BE2C (cell line): Measurements from ENCODE around the gene SQOR.
A peak's percentile ranks its signal among the peaks of the same experiment; 100 is the strongest.

ENCODE experiments used
- DNase-seq: peaks from one replicate; pipeline ENCODE4 v3.0.0-alpha.2; 2020
- H3K27me3 ChIP-seq: fragments of 250-450 bp; sonication (Bioruptor Pico); 2 replicates; pipeline ENCODE4 v1.5.1; 2020; ENCODE audit warnings: mild to moderate bottlenecking
- H3K36me3 ChIP-seq: fragments of 250-450 bp; sonication (Bioruptor Pico); 2 replicates; pipeline ENCODE4 v1.5.1; 2020; ENCODE audit warnings: mild to moderate bottlenecking
- H3K4me1 ChIP-seq: fragments of 250-450 bp; sonication (Bioruptor Pico); 2 replicates; pipeline ENCODE4 v1.5.1; 2020
- H3K4me3 ChIP-seq: 2 replicates; pipeline ENCODE4 v1.5.1; 2011; ENCODE audit warnings: low read depth, low read length
- H3K9me3 ChIP-seq: fragments of 250-450 bp; sonication (Bioruptor Pico); 2 replicates; pipeline ENCODE4 v1.5.1; 2020
- TF ChIP-seq, protein P1 (sequence below): IDR thresholded peaks from 2 replicates; pipeline ENCODE4 v1.5.1; 2012; ENCODE audit warnings: mild to moderate bottlenecking, low read depth, low read length

SQOR gene

DNA sequence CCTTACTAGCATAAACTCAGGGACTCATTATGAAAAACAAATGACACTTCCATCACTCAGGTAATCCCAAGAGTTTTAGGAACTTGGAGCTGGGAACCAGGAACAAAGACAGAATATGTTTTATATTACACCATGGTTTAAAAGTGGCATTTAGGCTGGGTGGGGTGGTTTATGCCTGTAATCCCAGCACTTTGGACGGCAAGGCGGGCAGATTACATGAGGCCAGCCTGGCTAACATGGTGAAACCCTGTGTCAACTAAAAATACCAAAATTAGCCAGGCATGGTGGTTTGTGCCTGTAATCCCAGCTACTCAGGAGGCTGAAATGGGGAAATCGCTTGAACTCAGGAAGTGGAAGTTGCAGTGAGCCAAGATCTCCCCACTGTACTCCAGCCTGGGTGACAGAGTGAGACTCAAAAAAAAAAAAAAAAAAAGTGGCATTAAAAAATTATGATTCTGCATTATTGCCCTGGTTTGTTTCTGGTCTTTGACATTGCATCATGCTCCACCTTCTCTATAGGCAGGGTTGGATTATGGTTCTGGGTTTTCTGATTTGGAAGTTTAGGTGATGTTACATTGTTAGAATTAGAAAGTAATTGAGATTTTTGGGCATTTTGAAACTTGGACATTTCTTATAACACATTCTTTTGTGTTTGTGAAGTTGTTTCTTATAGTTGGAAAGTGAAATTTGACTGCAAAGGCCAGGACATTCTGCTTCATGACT lies 19.0 kb downstream of the SQOR start:
- peaks cover 3% of the 10 kb centered on the region for H3K9me3 ChIP-seq
- no peaks in the 10 kb centered on the region for H3K27me3 ChIP-seq
- no peaks in the 10 kb centered on the region for H3K36me3 ChIP-seq
- no peaks in the 10 kb centered on the region for H3K4me1 ChIP-seq
- no peak for DNase-seq
- TF ChIP-seq, protein P1, sequence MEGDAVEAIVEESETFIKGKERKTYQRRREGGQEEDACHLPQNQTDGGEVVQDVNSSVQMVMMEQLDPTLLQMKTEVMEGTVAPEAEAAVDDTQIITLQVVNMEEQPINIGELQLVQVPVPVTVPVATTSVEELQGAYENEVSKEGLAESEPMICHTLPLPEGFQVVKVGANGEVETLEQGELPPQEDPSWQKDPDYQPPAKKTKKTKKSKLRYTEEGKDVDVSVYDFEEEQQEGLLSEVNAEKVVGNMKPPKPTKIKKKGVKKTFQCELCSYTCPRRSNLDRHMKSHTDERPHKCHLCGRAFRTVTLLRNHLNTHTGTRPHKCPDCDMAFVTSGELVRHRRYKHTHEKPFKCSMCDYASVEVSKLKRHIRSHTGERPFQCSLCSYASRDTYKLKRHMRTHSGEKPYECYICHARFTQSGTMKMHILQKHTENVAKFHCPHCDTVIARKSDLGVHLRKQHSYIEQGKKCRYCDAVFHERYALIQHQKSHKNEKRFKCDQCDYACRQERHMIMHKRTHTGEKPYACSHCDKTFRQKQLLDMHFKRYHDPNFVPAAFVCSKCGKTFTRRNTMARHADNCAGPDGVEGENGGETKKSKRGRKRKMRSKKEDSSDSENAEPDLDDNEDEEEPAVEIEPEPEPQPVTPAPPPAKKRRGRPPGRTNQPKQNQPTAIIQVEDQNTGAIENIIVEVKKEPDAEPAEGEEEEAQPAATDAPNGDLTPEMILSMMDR, result no peak
- H3K4me3 ChIP-seq, result no peak overlapping the region

DNA sequence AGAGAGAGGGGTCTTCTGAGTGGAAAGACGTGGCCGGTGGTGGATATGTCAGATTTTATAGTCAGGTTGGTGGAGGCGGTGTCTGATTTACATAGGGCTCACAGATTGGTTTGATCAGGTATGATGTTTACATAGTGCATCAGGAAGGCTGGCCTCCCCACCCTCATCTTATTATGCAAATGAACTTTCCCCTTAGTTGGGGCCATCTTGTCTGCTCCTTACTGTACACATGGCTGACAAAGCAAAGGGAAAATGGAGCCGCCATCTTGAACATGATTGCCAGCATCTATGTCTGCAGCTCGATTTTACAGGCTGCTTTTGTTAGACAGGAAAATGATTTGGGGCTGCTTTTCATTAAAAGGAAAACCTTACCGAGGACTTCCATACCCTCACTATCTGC lies 19.9 kb downstream of the SQOR start:
- Histone ChIP-seq H3K27me3 (no peaks in the 10 kb centered on the region), H3K4me1 (no peaks in the 10 kb centered on the region), H3K36me3 (no peaks in the 10 kb centered on the region), H3K9me3 (peaks cover 3% of the 10 kb centered on the region), H3K4me3 (no peak overlapping the region)
- TF ChIP-seq, protein P1, result no peak
- DNase-seq, result peak; percentile 12

DNA sequence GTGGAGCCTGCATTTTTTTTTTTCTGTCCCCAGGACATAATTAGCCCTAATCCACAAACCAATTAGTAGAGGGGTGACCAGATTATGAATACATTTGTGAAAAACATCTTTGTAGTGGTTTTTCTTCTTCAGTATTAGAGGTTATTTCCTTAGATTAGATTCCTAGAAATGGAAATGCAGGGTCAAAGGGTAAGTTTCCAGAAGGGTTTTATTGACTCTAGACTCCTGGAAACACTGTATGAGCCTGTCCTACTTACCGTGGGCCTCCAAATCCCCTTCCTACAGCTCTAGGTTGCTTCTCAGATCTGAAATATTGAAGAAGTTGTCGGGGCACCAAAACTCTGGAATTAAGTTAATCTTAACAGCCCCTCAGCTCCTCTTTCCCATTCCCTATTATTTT lies 22.4 kb downstream of the SQOR start:
- Histone ChIP-seq H3K4me1 (no peaks in the 10 kb centered on the region), H3K9me3 (no peaks in the 10 kb centered on the region), H3K27me3 (no peaks in the 10 kb centered on the region), H3K4me3 (no peak overlapping the region), H3K36me3 (no peaks in the 10 kb centered on the region)
- TF ChIP-seq, protein P1, result no peak
- DNase-seq, result no peak

DNA sequence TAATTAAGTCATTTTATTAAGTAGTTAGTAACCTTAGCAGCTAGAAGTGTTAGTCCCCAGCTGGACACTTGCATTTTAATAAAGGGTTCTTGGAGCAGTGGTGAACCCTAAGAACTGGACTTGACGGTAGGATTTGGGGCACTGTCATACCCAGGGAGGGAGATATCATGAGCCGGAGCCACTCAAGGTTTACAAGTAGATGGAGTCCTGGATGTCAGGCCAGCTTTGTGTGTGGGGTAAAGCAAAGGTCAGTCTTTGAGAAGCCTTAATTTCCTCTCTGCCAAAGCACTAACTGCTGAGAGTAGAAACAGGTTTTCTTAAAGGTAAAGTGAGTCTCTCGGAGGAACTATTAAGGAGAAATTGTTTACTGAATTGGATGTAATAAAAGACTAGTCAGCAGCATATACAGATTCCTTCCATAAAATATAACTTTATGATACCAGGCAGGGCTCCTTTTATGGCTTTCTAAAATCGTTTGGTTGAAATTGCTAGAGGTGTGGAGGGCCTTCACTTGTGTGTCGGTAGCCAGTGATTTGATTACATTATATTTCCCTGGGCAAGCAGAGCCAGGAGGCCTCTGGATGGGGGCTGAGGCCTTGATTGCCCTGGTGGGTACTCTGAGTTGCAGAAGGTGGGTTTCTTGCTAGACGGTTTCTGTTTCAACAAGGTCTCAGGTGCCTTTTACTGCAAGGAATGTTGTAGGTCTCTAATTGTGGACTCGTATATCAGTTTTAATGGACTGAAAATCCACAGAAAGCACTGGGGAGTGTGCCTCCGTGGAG lies 23.1 kb downstream of the SQOR start:
- Histone ChIP-seq H3K9me3 (no peaks in the 10 kb centered on the region), H3K4me1 (no peaks in the 10 kb centered on the region), H3K4me3 (no peak overlapping the region), H3K36me3 (no peaks in the 10 kb centered on the region), H3K27me3 (no peaks in the 10 kb centered on the region)
- no peak for DNase-seq
- TF ChIP-seq, protein P1, result no peak

DNA sequence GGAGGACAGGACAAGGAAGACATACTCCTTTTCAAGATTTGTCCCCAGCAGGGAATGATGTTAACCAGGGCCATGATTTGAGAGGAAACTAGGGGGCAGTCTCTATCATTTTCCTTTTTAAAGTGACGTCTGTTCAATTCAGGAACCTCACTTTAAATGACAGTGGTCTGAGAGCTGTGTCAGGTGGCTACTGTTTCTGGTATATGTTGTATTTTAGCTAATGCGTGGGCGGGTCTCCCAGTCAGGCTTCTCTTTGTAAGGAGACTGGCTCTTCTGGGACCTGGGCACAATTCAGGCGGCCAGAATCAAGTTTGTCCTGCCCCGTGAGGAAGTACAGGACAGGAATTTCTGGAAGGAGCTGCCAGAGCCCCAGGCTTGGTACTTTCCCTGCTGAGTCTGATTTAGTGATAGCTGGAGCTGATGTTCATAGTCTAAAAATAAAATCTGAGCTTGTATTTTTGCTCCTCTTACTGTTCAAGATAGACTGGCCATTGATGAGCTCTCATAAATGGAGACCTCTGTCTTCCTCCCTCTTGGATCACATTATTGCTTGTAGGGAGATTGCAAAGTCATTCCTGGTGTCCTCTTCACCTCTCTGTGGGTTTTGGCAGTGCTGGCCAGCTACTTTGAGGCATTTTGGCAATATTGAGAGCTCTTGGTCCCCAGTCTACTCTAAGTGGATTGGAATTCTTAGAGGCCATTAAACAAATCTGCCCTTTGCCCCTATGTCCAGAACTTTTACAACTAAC lies 25.6 kb downstream of the SQOR start:
- no peaks in the 10 kb centered on the region for H3K4me1 ChIP-seq
- no peak for DNase-seq
- TF ChIP-seq, protein P1, result peak; percentile 36; the same call in 1 of the 2 replicates
- H3K36me3 ChIP-seq, result no peaks in the 10 kb centered on the region
- H3K4me3 ChIP-seq, result no peak overlapping the region
- no peaks in the 10 kb centered on the region for H3K27me3 ChIP-seq
- no peaks in the 10 kb centered on the region for H3K9me3 ChIP-seq
